ENCODE results near the gene PDHB.

DNA sequence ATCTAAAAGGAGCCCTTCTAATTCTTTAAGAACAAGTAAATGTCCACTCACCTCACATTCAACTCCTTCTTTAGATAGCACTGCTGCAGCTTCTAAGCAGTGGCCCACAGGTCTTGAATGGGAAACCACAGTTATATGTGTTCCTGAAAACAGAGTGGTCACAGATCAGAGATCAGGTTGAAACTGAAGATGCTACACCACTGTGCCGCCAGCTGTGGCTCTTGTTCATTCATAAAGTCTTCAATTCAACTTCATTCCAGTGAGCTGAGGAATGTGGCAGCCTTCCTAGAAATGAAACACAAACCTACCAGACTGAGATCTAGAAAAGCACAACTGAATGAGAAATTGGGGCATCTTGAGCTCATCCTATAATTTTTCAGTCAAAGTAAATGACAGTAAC, 4.0 kb downstream of the PDHB start:
- TF ChIP-seq, protein P1, sequence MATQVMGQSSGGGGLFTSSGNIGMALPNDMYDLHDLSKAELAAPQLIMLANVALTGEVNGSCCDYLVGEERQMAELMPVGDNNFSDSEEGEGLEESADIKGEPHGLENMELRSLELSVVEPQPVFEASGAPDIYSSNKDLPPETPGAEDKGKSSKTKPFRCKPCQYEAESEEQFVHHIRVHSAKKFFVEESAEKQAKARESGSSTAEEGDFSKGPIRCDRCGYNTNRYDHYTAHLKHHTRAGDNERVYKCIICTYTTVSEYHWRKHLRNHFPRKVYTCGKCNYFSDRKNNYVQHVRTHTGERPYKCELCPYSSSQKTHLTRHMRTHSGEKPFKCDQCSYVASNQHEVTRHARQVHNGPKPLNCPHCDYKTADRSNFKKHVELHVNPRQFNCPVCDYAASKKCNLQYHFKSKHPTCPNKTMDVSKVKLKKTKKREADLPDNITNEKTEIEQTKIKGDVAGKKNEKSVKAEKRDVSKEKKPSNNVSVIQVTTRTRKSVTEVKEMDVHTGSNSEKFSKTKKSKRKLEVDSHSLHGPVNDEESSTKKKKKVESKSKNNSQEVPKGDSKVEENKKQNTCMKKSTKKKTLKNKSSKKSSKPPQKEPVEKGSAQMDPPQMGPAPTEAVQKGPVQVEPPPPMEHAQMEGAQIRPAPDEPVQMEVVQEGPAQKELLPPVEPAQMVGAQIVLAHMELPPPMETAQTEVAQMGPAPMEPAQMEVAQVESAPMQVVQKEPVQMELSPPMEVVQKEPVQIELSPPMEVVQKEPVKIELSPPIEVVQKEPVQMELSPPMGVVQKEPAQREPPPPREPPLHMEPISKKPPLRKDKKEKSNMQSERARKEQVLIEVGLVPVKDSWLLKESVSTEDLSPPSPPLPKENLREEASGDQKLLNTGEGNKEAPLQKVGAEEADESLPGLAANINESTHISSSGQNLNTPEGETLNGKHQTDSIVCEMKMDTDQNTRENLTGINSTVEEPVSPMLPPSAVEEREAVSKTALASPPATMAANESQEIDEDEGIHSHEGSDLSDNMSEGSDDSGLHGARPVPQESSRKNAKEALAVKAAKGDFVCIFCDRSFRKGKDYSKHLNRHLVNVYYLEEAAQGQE (IDR thresholded peaks at IDR 0.05; ENCODE audit: insufficient replicate concordance, low read depth): no peak
- TF ChIP-seq, protein P2, sequence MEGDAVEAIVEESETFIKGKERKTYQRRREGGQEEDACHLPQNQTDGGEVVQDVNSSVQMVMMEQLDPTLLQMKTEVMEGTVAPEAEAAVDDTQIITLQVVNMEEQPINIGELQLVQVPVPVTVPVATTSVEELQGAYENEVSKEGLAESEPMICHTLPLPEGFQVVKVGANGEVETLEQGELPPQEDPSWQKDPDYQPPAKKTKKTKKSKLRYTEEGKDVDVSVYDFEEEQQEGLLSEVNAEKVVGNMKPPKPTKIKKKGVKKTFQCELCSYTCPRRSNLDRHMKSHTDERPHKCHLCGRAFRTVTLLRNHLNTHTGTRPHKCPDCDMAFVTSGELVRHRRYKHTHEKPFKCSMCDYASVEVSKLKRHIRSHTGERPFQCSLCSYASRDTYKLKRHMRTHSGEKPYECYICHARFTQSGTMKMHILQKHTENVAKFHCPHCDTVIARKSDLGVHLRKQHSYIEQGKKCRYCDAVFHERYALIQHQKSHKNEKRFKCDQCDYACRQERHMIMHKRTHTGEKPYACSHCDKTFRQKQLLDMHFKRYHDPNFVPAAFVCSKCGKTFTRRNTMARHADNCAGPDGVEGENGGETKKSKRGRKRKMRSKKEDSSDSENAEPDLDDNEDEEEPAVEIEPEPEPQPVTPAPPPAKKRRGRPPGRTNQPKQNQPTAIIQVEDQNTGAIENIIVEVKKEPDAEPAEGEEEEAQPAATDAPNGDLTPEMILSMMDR (IDR thresholded peaks at IDR 0.05; ENCODE audit: insufficient read depth, low read length): no peak
- TF ChIP-seq GABPA (IDR thresholded peaks at IDR 0.05; ENCODE audit: low read depth): no peak
